Activated naive CD4-positive, alpha-beta T cell treated with anti-CD3 and anti-CD28 coated beads, Interleukin-2, amount 50 U/mL, for 16 hours (primary cell): ENCODE measurements around the gene HMCN1.

Source experiments
- DNase-seq: peaks from one replicate; pipeline ENCODE4 v3.0.0-alpha.2; 2020

Gene HMCN1

GRCh38 chr1:185920602-185921001, 186.4 kb downstream of the HMCN1 start:
- DNase-seq = no peak

- no peak for DNase-seq
Observed at GRCh38 chr1:185921636-185922035, 187.4 kb downstream of the HMCN1 start.

DNA sequence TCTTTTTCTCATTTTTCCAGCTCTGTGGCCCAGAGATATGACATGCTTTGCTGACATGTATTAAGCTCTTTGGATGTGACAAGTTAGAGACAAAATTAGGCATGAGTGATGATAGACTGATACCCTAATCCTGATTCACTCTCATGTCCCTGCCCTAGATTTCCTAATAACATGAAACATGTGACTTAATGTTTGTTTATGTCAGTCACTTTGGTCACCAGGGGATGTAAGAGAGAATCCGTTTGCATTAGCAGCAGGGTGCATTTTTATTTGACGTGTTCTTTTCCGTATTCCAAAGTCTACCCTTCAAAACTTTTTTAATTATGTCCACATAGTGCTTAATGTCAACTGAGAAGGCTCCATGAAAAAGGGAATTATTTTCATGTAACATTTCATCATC, 192.4 kb downstream of the HMCN1 start:
- no peak for DNase-seq

DNA sequence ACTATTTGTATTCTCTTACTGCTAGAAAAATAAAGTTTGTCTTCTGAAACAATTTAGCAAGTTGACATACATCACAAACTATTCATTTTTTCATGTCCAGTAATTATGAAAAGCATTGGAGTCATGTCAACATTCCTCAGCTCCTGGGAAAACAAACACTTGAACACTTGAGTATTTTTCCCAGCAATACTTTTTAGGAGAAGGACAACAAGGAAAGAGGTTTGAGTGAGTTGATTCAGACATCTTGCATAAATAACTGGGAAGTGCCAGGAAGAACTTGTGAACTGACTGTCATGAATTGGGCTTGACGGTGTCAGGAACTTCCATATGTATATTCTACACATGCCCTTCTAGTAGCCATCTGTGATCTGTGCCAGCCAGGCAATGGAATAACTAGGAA, 195.6 kb downstream of the HMCN1 start:
- DNase-seq = no peak

DNA sequence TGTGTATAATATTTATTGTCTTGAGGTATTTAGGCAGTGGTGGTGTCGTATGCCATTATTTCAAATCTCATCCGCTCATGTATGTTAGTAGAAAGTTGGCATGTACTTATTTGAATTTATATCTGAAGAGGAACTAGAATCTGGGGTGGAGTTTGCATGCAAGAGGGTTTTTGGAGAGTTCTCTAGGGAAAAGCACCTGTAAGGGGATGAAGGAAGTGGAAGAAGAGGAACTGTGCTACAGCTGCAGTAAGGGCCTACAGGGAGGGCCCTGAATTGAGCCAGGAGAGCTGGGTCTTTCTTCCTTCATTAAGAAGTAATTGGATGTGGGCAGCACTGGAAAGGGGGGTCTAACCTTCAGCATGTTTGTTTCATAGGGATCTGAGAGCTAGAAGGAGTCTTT, 197.2 kb downstream of the HMCN1 start:
- no peak for DNase-seq

GRCh38 chr1:185933580-185933979, 199.4 kb downstream of the HMCN1 start:
- no peak for DNase-seq

DNA sequence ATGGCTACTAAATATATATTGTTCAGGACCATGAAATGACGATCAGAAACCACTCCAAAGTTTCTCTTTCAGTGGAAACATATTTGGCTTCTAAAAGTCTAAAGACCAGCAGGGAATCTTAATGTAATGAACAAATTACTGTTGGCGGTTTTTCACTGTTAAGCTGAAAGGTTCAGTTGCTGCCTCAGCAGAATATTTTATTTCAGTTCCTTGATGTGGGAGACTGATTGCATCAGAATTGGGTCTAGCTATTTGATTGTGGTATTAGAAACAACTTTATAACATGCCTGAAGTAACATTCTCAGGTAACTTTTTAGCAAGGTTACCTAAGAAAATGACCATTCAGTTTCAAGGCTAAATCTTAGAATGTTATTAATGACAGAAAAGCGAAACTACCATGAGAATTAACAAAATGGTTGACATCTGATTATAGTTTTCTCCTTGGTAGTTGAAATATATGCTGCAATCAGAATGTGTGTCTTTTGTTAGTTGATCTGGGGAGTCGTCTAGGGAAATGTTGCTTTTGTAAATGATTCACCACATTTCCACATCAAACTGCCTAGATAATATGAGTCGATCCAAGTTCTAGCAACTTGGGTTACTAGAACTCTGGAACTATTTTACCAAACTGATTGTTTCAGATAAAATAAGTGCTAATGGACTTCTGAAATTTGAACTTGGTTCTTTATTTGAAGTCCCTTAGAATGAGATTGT, 200.4 kb downstream of the HMCN1 start:
- DNase-seq = no peak

DNA sequence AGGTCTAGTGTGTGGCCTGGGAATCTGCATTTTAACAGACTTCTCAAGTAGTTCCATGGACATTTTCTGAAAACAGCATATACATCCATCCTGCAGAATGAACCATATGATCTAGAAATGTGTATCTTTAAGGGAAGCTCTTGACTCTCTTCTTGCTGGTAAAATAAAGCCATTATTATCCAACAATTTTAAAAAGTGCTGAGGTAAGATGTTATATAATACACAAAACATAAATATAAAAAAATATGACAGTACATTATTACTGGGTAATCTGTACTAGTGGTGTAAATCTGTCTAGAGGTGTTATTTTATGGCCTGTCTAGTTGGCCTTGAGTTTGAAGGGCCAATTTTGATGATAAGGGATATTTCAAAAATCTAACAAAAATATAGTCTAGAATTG, 201.2 kb downstream of the HMCN1 start:
- no peak for DNase-seq

- DNase-seq = no peak
Observed at GRCh38 chr1:185936641-185937040, 202.4 kb downstream of the HMCN1 start.

GRCh38 chr1:185938396-185938795, 204.2 kb downstream of the HMCN1 start:
- no peak for DNase-seq

- no peak for DNase-seq
Observed at GRCh38 chr1:185939142-185939541, 205.0 kb downstream of the HMCN1 start.

- no peak for DNase-seq
Observed at GRCh38 chr1:185942961-185943360, 208.8 kb downstream of the HMCN1 start.

DNA sequence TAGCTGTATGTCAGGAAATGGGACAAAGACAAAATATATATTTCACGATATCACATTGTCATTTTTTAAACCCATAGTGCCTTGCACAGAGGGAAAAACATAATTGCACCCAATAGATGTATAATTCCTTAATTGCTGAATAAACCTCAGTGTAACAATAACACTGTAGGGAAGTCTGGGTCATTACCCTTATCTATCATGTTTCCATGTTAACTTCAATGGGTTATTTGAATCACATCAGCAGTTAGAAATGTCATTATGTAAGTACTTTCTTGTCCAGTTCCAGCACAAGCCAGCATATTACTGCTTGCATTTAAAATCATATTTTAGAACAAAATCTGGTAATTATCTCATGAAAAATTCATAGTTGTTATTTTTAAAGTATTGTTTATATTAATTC, 222.7 kb downstream of the HMCN1 start:
- no peak for DNase-seq

DNA sequence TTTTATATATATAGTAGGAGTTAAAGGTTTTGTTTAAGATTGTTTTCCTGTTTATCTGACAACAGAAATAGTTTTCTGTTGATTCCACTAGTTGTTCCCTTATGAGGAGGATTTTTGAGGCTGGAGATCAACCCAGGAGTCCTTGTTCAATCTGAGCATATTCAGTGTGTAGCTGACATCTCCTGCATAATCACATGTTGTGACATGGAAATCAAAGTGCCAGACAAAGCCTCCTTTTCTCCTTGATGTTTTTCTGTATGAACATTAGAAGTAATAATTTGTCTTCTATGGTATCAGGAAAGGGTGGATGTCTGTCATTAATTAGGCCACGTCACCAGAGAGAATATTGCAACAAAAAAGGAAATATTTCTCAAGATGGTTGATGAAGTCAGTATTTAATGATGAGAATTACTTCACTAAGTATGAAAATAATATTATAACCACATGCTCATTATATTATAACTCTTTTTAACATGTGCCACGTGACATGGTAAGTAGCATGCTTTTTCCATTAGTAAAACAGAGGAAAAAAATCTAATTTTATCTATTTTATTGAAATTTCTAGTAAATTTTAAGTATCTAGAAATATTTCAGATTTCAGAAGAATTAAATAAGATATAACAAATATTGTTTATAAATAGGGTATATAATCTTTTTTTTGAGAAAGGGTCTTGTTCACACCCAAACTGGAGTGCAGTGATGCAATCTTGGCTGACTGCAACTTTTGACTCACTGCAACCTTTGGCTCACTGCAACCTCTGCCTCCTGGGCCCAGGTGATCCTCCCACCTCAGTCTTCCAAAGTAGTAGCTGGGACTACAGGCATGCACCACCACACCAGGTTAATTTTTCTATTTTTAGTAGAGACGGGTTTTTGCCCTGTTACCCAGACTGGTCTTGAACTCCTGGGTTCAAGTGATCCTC, 223.5 kb downstream of the HMCN1 start:
- DNase-seq = no peak

GRCh38 chr1:185960422-185961321, 226.5 kb downstream of the HMCN1 start:
- no peak for DNase-seq

DNA sequence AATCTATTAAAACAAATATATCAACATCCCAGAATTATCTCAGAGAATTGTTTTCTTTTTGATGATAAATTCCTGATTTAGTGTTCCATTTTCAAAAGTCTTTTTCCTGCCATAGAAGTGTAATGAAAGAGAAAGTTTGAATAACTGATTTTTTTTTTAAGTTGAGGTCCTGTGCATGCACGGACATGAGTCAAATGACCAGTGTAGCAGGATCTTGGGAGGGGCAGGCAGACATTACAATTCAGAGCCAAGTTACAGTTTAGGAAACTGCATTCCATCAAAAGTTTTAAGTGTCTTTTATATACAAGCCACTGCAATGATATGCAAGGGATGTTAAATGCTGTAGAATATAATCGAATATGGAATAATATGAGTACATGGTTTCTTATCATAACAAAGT, 227.5 kb downstream of the HMCN1 start:
- DNase-seq = no peak

DNA sequence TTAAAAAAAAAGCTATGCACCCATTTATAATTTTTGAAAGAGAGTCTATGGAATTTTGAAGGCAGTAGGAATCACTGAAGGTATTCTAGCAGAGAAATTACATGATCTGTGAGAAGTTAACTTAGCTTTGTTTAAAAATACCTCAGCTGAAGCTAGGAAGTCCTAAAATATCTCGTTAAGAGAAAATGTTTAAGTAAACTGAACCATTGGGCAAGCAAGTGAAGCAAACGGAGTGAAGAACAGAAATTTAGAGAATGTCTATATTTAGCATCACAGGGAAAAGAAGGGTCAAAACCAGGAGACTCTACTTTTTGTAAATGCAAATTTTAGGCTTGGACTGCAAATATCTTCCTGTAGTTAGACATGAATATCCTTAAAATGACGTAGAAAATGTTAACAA, 230.8 kb downstream of the HMCN1 start:
- no peak for DNase-seq

DNA sequence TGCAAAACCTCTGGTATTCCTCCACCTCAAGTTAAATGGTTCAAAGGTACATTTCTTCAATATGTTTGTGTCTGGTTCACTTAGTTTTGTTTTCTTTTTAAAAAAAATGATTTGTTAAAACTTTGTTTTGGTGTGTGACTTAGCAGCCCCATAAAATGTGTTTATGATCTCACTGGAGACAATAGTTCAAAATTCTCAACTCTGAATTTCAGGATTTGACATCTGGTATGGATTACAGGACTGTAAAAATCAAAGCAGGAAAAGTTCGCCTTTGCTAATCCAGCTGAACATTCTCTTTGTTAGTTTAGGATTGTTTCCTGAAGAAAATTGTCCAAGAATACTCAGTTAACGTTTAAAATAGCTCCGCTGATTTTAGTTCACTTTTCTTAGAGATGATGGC, 231.7 kb downstream of the HMCN1 start:
- no peak for DNase-seq

DNA sequence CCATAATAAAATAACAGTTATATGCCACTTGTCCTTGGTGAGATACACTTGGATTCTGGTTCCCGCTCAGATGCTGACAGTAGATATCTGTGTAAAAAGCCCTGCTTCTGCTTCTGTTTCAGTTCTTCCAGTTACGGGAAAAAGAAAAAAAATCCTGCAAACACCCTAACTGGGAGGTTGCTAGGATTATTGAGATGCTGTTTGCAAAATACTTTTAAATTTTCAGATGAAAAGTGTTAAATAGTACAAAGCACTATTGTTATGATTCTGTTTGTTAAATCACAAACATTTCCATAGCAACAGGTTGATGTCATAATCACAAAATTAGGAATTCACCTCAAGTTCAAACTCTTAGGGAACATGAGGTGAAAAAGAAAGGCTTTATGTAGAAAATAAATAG, 232.3 kb downstream of the HMCN1 start:
- no peak for DNase-seq

- no peak for DNase-seq
Observed at GRCh38 chr1:185969028-185969427, 234.8 kb downstream of the HMCN1 start.

- DNase-seq = no peak
Observed at GRCh38 chr1:185969524-185969991, 235.4 kb downstream of the HMCN1 start.

GRCh38 chr1:185971688-185972087, 237.5 kb downstream of the HMCN1 start:
- no peak for DNase-seq
